Kidney (tissue), 14 donors: Measurements from ENCODE around the gene TPBGL. TPM values are rescaled to one million over a fixed set of nuclear protein-coding genes. Genes with fewer than 3 reads are reported as not detected.

Experiments used
- DNase-seq, 5 donors: peaks; one replicate each; pipeline ENCODE4 v3.0.0-alpha.2; 2013 to 2020
- FAIRE-seq: peaks from 2 replicates; lab custom pipeline; 2012; peaks lifted over from hg19 to GRCh38; lab: Jason Lieb, UNC
- H3K27ac ChIP-seq, 2 donors: one replicate each; pipeline ENCODE4 v1.7.0; 2013; ENCODE audit warnings: low read depth in 2 of 2, low read length in 2 of 2, inconsistent platforms in 1 of 2
- H3K27me3 ChIP-seq: one replicate; pipeline ENCODE4 v1.7.1; 2013; ENCODE audit warnings: low read length, inconsistent platforms; ENCODE audit not compliant: control insufficient read depth, insufficient read depth
- H3K36me3 ChIP-seq, 3 donors: one replicate each; pipeline versions ENCODE4 v1.7.0 to v1.7.1; 2013; ENCODE audit warnings: low read length in 3 of 3, control low read depth in 1 of 3, inconsistent platforms in 1 of 3; ENCODE audit not compliant: insufficient read depth in 3 of 3, control insufficient read depth in 2 of 3
- H3K4me1 ChIP-seq, 3 donors: one replicate each; pipeline versions ENCODE4 v1.7.0 to v1.7.1; 2013; ENCODE audit warnings: low read length in 3 of 3, inconsistent platforms in 1 of 3, low read depth in 1 of 3; ENCODE audit not compliant: control insufficient read depth in 2 of 3, insufficient read depth in 2 of 3
- H3K4me3 ChIP-seq, 3 donors: one replicate each; pipeline versions ENCODE4 v1.7.0 to v1.8.1; 2013; ENCODE audit warnings: low read length in 3 of 3, control low read depth in 1 of 3, inconsistent platforms in 1 of 3
- H3K9ac ChIP-seq, 3 donors: one replicate each; pipeline versions ENCODE4 v1.7.0 to v1.7.1; 2013; ENCODE audit warnings: low read length in 3 of 3, control low read depth in 1 of 3, inconsistent platforms in 1 of 3
- H3K9me3 ChIP-seq, 3 donors: one replicate each; pipeline versions ENCODE4 v1.7.0 to v1.7.1; 2013; ENCODE audit warnings: low read length in 3 of 3, control low read depth in 1 of 3, inconsistent platforms in 1 of 3; ENCODE audit not compliant: control insufficient read depth in 2 of 3, insufficient read depth in 1 of 3
- intact Hi-C: fragments of 100-400 bp; cut with DNase I; formaldehyde crosslinking; loops from one replicate; pipeline ENCODE4 v1.11.1; 2022
- polyA plus RNA-seq: library from polyadenylated mRNA; stranded (reverse); fragments of 350-450 nt; fragmentation: Illumina TruSeq; extraction: RNeasy Lipid Tissue Mini Kit (QIAGEN cat#74804); gene quantifications from one replicate; pipeline ENCODE4 v1.2.3, GENCODE V29; 2014; ENCODE audit warnings: low read depth, low replicate concordance; ENCODE audit not compliant: insufficient read depth
- total RNA-seq: library from RNA; stranded (reverse); fragmentation: NEBNext Ultra II Directional; extraction: Animal tissue kit (Norgen Biotek cat#: 25700); gene quantifications from one replicate; pipeline ENCODE4 v1.2.1, GENCODE V29; 2021
- TF ChIP-seq, protein P1 (sequence below): IDR thresholded peaks from 3 replicates; pipeline ENCODE4 v1.5.1; 2012; ENCODE audit warnings: mild to moderate bottlenecking, moderate library complexity, borderline replicate concordance; ENCODE audit not compliant: insufficient read depth; ENCODE audit errors: extremely low read depth
- donor health status: control.
- donor health status: control.
- donor health status: control.
- donor health status: control.
- donor health status: control.
- donor health status: DM: yes; HTN: yes; CAD: no.
- donor health status: Normal renal cell carcinoma (clear cell type).

The TPBGL gene
- total and polyA plus RNA-seq, 2 donors from 2014 or later, result 0.13 to 0.69 TPM

GRCh38 chr11:75260396-75261170 is 20.0 kb downstream of the TPBGL start:
- Histone ChIP-seq H3K36me3 (no peaks in the 10 kb centered on the region), H3K27me3 (no peaks in the 10 kb centered on the region), H3K27ac (no peak overlapping the region), H3K4me1 (peaks cover 0 to 2% (median 0%) of the 10 kb centered on the region in 3 donors), H3K9ac (no peak overlapping the region), H3K4me3 (no peak overlapping the region), H3K9me3 (no peaks in the 10 kb centered on the region)
- TF ChIP-seq, protein P1, sequence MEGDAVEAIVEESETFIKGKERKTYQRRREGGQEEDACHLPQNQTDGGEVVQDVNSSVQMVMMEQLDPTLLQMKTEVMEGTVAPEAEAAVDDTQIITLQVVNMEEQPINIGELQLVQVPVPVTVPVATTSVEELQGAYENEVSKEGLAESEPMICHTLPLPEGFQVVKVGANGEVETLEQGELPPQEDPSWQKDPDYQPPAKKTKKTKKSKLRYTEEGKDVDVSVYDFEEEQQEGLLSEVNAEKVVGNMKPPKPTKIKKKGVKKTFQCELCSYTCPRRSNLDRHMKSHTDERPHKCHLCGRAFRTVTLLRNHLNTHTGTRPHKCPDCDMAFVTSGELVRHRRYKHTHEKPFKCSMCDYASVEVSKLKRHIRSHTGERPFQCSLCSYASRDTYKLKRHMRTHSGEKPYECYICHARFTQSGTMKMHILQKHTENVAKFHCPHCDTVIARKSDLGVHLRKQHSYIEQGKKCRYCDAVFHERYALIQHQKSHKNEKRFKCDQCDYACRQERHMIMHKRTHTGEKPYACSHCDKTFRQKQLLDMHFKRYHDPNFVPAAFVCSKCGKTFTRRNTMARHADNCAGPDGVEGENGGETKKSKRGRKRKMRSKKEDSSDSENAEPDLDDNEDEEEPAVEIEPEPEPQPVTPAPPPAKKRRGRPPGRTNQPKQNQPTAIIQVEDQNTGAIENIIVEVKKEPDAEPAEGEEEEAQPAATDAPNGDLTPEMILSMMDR, result no peak
- intact Hi-C loops, result no loop called here
- FAIRE-seq (no peak), DNase-seq (peak in 1 of 5 donors; percentile 28)

DNA sequence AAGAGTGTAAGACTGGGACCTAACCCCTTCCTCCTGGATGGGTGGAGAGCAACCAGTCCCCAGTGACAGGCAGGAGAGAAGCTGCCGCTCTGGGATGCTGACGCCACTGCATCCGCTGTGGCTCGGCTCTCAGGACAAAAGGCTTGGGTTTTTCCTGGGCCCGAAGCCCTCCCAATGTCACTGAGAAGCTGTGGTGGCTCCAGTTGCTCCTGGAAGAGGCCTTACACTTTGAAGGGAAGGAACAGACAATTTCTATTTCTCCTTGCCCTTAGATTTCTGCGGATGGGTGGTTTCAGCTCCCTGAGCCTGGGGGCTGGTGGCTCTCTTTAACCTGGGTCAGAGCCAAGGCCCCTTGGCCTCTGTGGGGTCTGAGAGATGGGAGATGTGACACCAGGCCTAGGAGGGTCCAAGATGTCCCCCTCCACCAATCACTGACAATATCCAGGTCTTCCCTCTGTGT is 21.4 kb downstream of the TPBGL start:
- Histone ChIP-seq H3K4me1 (peaks cover 0 to 2% (median 0%) of the 10 kb centered on the region in 3 donors), H3K9me3 (no peaks in the 10 kb centered on the region), H3K27ac (no peak overlapping the region), H3K36me3 (no peaks in the 10 kb centered on the region), H3K27me3 (no peaks in the 10 kb centered on the region), H3K9ac (no peak overlapping the region), H3K4me3 (no peak overlapping the region)
- intact Hi-C loops, result no loop called here
- TF ChIP-seq, protein P1, result no peak
- no peak for FAIRE-seq
- DNase-seq, result peak in 1 of 5 donors; percentile 46

DNA sequence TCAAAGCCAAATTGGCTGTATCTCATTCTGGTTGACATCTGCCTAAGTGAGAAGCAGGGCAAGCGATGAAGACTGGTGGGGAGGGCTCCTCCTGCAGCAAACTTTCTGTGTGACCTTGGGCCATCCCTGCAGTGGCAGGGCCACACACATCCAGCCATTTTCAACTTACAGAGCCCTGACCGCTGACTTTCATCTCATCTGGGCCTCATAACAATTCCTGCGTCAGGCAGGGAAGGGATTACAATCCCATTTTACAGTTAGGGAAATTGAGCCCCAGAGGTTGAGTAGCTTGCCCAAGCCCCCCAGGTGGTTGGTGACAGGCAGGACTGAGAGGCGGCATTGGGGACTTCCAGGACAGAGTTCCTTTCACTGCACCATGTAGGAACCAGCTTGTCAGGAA is 21.9 kb downstream of the TPBGL start:
- Histone ChIP-seq H3K27me3 (no peaks in the 10 kb centered on the region), H3K27ac (no peak overlapping the region), H3K9ac (no peak overlapping the region), H3K36me3 (no peaks in the 10 kb centered on the region), H3K4me1 (peaks cover 0 to 2% (median 0%) of the 10 kb centered on the region in 3 donors), H3K4me3 (no peak overlapping the region), H3K9me3 (no peaks in the 10 kb centered on the region)
- FAIRE-seq (no peak), DNase-seq (peak in 1 of 5 donors; percentile 25)
- TF ChIP-seq, protein P1, result no peak
- intact Hi-C loops, result no loop called here
